ENCODE results near the gene CAPN15. TPM values are rescaled to one million over a fixed set of nuclear protein-coding genes. Genes with fewer than 3 reads are reported as not detected.
A peak's percentile ranks its signal among the peaks of the same experiment; 100 is the strongest.

The CAPN15 gene
- total and polyA plus RNA-seq, 2 experiments from 2014 or later = 5.4 to 68.0 TPM

- no peak overlapping the region for H3K4me2 ChIP-seq (ENCODE audit: unreplicated experiment)
- H3K9ac ChIP-seq = no peak overlapping the region
- in situ Hi-C loops (cut with MboI) = no loop called here
- no peaks in the 10 kb centered on the region for H3F3A ChIP-seq (ENCODE audit: insufficient read depth)
- H3K9me3 ChIP-seq (ENCODE audit: low read depth) = no peaks in the 10 kb centered on the region
- 87 to 89% methylated on average over 22 to 34 of the region's 34 CpGs for WGBS, 2 experiments (ENCODE audit: low coverage in 1 of 2, low lambda C conversion rate in 2 of 2, missing lambda C conversion rate in 2 of 2)
- peaks cover 97% of the 10 kb centered on the region for H3K79me2 ChIP-seq (ENCODE audit: insufficient read depth)
- no peak overlapping the region for H3K4me3 ChIP-seq
- H3K27me3 ChIP-seq (replicated peaks; ENCODE audit: insufficient read depth) = no peaks in the 10 kb centered on the region
- H3K27ac ChIP-seq = no peak overlapping the region
- no peaks in the 10 kb centered on the region for H4K20me1 ChIP-seq (ENCODE audit: insufficient read depth)
- peak; percentile 31 for DNase-seq
- H2AFZ ChIP-seq = no peak overlapping the region
- H3K36me3 ChIP-seq (ENCODE audit: low read depth) = no peaks in the 10 kb centered on the region
- H3K9me2 ChIP-seq (ENCODE audit: insufficient read depth) = no peaks in the 10 kb centered on the region
- H3K4me1 ChIP-seq (ENCODE audit: insufficient read depth) = peaks cover 4% of the 10 kb centered on the region
- no peak for TF ChIP-seq EZH2phosphoT487 (IDR thresholded peaks at IDR 0.05; ENCODE audit: insufficient read depth, low read depth)
- no peak for TF ChIP-seq EZH2 (IDR thresholded peaks at IDR 0.05; ENCODE audit: insufficient read depth, poor library complexity, severe bottlenecking)
Observed at GRCh38 chr16:539901-540530, 12.5 kb downstream of the CAPN15 start.

GRCh38 chr16:540645-541340, 13.3 kb downstream of the CAPN15 start:
- Histone ChIP-seq H3K4me2 (ENCODE audit: unreplicated experiment) (no peak overlapping the region), H2AFZ (no peak overlapping the region), H3K9me3 (ENCODE audit: low read depth) (no peaks in the 10 kb centered on the region), H3K4me1 (ENCODE audit: insufficient read depth) (no peaks in the 10 kb centered on the region), H3K36me3 (ENCODE audit: low read depth) (no peaks in the 10 kb centered on the region), H4K20me1 (ENCODE audit: insufficient read depth) (no peaks in the 10 kb centered on the region), H3K9ac (no peak overlapping the region), H3K79me2 (ENCODE audit: insufficient read depth) (peaks cover 97% of the 10 kb centered on the region), H3K27ac (no peak overlapping the region), H3K27me3 (replicated peaks; ENCODE audit: insufficient read depth) (no peaks in the 10 kb centered on the region), H3K4me3 (no peak overlapping the region), H3F3A (ENCODE audit: insufficient read depth) (no peaks in the 10 kb centered on the region), H3K9me2 (ENCODE audit: insufficient read depth) (no peaks in the 10 kb centered on the region)
- DNase-seq = no peak
- in situ Hi-C loops (cut with MboI) = no loop called here
- WGBS, 2 experiments (ENCODE audit: low coverage in 1 of 2, low lambda C conversion rate in 2 of 2, missing lambda C conversion rate in 2 of 2) = 93 to 96% methylated on average over 23 to 29 of the region's 29 CpGs
- no peak for TF ChIP-seq EZH2 (IDR thresholded peaks at IDR 0.05; ENCODE audit: insufficient read depth, poor library complexity, severe bottlenecking)
- TF ChIP-seq EZH2phosphoT487 (IDR thresholded peaks at IDR 0.05; ENCODE audit: insufficient read depth, low read depth) = no peak

DNA sequence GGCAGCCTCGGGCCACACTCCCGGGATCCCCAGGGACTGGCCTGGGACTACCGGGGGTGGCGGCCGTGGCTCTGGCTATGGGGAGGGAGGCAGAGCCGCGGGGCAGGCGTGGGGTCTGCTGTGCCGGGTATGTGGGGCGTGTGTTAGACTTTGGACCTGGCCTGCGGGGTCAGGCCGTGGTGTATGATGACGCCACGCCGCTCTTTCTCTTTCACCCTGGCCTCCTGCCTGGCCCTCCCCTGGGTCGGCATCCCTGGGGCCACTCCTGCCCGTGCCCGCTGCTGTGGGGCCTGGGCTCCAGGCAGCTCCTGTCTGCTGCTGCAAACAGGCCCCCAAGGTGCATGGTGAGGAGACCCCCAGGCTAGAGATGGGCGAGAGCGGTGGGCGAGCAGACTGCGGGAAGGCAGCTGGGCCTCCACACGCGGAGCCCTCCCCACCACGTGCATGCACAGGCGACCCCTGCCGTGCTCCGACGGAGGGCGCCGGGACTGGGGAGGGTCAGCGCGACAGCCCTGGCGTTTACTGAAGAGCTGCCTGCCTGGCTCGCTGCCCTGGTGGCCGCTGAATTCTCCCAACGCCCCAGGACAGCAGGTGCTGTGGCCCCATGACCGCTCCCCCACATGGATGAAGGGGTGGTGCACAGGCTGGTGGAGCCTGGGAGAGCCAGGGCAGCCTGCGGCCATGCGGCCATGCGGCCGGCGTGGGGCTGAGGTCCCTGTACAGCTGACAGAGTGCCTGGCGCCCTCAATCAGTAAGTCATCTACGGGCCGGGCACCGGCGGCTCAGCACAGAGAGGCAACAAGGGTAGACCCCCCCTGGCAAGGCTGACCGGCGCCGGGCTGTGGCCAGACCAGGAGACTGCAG, 16.0 kb downstream of the CAPN15 start:
- TF ChIP-seq EZH2phosphoT487 (IDR thresholded peaks at IDR 0.05; ENCODE audit: insufficient read depth, low read depth) = no peak
- TF ChIP-seq EZH2 (IDR thresholded peaks at IDR 0.05; ENCODE audit: insufficient read depth, poor library complexity, severe bottlenecking) = no peak
- Histone ChIP-seq H3K4me1 (ENCODE audit: insufficient read depth) (no peaks in the 10 kb centered on the region), H3K79me2 (ENCODE audit: insufficient read depth) (peaks cover 95% of the 10 kb centered on the region), H3F3A (ENCODE audit: insufficient read depth) (no peaks in the 10 kb centered on the region), H3K4me2 (ENCODE audit: unreplicated experiment) (no peak overlapping the region), H3K9me2 (ENCODE audit: insufficient read depth) (no peaks in the 10 kb centered on the region), H3K9ac (no peak overlapping the region), H4K20me1 (ENCODE audit: insufficient read depth) (no peaks in the 10 kb centered on the region), H3K9me3 (ENCODE audit: low read depth) (no peaks in the 10 kb centered on the region), H3K4me3 (no peak overlapping the region), H3K36me3 (ENCODE audit: low read depth) (no peaks in the 10 kb centered on the region), H2AFZ (no peak overlapping the region), H3K27me3 (replicated peaks; ENCODE audit: insufficient read depth) (no peaks in the 10 kb centered on the region), H3K27ac (no peak overlapping the region)
- DNase-seq = no peak
- WGBS, 2 experiments (ENCODE audit: low coverage in 1 of 2, low lambda C conversion rate in 2 of 2, missing lambda C conversion rate in 2 of 2) = 94 to 96% methylated on average over 40 to 50 of the region's 51 CpGs
- in situ Hi-C loops (cut with MboI) = no loop called here

GRCh38 chr16:544517-544916, 17.0 kb downstream of the CAPN15 start:
- no peak for DNase-seq
- Histone ChIP-seq H3K79me2 (ENCODE audit: insufficient read depth) (peaks cover 89% of the 10 kb centered on the region), H3K4me2 (ENCODE audit: unreplicated experiment) (no peak overlapping the region), H3K9me3 (ENCODE audit: low read depth) (no peaks in the 10 kb centered on the region), H4K20me1 (ENCODE audit: insufficient read depth) (no peaks in the 10 kb centered on the region), H3K27ac (no peak overlapping the region), H3K9ac (no peak overlapping the region), H3F3A (ENCODE audit: insufficient read depth) (no peaks in the 10 kb centered on the region), H3K4me1 (ENCODE audit: insufficient read depth) (no peaks in the 10 kb centered on the region), H3K4me3 (no peak overlapping the region), H2AFZ (no peak overlapping the region), H3K27me3 (replicated peaks; ENCODE audit: insufficient read depth) (no peaks in the 10 kb centered on the region), H3K9me2 (ENCODE audit: insufficient read depth) (no peaks in the 10 kb centered on the region), H3K36me3 (ENCODE audit: low read depth) (no peaks in the 10 kb centered on the region)
- no peak for TF ChIP-seq EZH2phosphoT487 (IDR thresholded peaks at IDR 0.05; ENCODE audit: insufficient read depth, low read depth)
- no peak for TF ChIP-seq EZH2 (IDR thresholded peaks at IDR 0.05; ENCODE audit: insufficient read depth, poor library complexity, severe bottlenecking)
- 93 to 100% methylated on average over 5 to 46 of the region's 46 CpGs for WGBS, 2 experiments (ENCODE audit: low coverage in 1 of 2, low lambda C conversion rate in 2 of 2, missing lambda C conversion rate in 2 of 2)
- in situ Hi-C loops (cut with MboI) = no loop called here
